HepG2 (cell line): ENCODE measurements around the gene PRPSAP1. TPM values are rescaled to one million over a fixed set of nuclear protein-coding genes. Genes with fewer than 3 reads are reported as not detected.

ENCODE experiments used
- ATAC-seq: fragments of 200-7000 bp; cut with Tn5 transposase; 3 replicates; pipeline ENCODE4 v1.9.1; 2020; ENCODE audit warnings: mild to moderate bottlenecking, moderate library complexity
- BruUV-seq: library from RNA; stranded (reverse); fragments of 400-500 nt; replicated peaks from 2 replicates; lab custom pipeline; 2021; lab: Mats Ljungman, UMichigan
- CTCF ChIA-PET: fragments of 300-600 bp; formaldehyde crosslinking; extraction: SDS; loops from one replicate; lab custom pipeline; 2021; ENCODE audit warnings: low total read pairs, inconsistent platforms, low intra/inter-chr PET ratio; lab: Yijun Ruan, JAX
- POLR2A ChIA-PET: fragments of 350-600 bp; sonication (Branson Sonifier 250); formaldehyde crosslinking; loops from one replicate; lab custom pipeline; 2020; ENCODE audit warnings: antibody characterized with exemption, inconsistent platforms; lab: Yijun Ruan, JAX
- DNase-seq: peaks from one replicate; pipeline ENCODE4 v3.0.0-alpha.2; 2015; ENCODE audit warnings: low spot score
- FAIRE-seq: peaks from 3 replicates; lab custom pipeline; 2011; peaks lifted over from hg19 to GRCh38; lab: Jason Lieb, UNC
- H2AFZ ChIP-seq: one replicate; pipeline ENCODE4 v1.6.1; 2011; ENCODE audit warnings: low read length, inconsistent platforms
- H3K27ac ChIP-seq: fragments of 300-600 bp; 3 replicates; pipeline ENCODE4 v1.8.0; 2011; ENCODE audit warnings: mixed run types, mild to moderate bottlenecking, mixed read lengths, low read length, inconsistent platforms; ENCODE audit not compliant: insufficient read depth; ENCODE audit errors: extremely low read length
- H3K27me3 ChIP-seq, 2 experiments: fragments of 200-600 bp in 1 of 2; 2 replicates in 1 of 2; 3 replicates in 1 of 2; pipeline versions ENCODE4 v1.6.0 to v1.8.0; 2011; ENCODE audit warnings: low read length in 2 of 2, mild to moderate bottlenecking in 2 of 2, moderate library complexity in 2 of 2, inconsistent platforms in 1 of 2; ENCODE audit not compliant: insufficient read depth in 2 of 2, control insufficient read depth in 1 of 2
- H3K36me3 ChIP-seq, 2 experiments: fragments of 200-600 bp in 1 of 2; replicated peaks in 1 of 2; 2 replicates in 1 of 2; 3 replicates in 1 of 2; pipeline versions ENCODE4 v1.5.1 to v1.8.0; 2011; ENCODE audit warnings: low read length in 2 of 2, inconsistent platforms in 1 of 2; ENCODE audit not compliant: insufficient read depth in 2 of 2, control insufficient read depth in 1 of 2
- H3K4me1 ChIP-seq: 2 replicates; pipeline ENCODE4 v1.5.1; 2012; ENCODE audit warnings: low read length, inconsistent platforms; ENCODE audit not compliant: insufficient read depth
- H3K4me2 ChIP-seq: 2 replicates; pipeline ENCODE4 v1.6.0; 2011; ENCODE audit warnings: low read depth, low read length, inconsistent platforms
- H3K4me3 ChIP-seq, 3 experiments: fragments of 200-600 bp in 1 of 3; sonication (generic), shearing (Covaris generic) in 1 of 3; replicated peaks in 1 of 3; 2 replicates each; pipeline ENCODE4 v1.5.1; 2011 to 2016; ENCODE audit warnings: low read length in 3 of 3, inconsistent platforms in 2 of 3, low read depth in 2 of 3, mild to moderate bottlenecking in 2 of 3, control low read depth in 1 of 3, mixed read lengths in 1 of 3; ENCODE audit not compliant: insufficient read depth in 1 of 3
- H3K79me2 ChIP-seq: one replicate; pipeline ENCODE4 v1.6.1; 2011; ENCODE audit warnings: low read length, inconsistent platforms; ENCODE audit not compliant: insufficient read depth
- H3K9ac ChIP-seq: 2 replicates; pipeline ENCODE4 v1.6.0; 2011; ENCODE audit warnings: mild to moderate bottlenecking, low read depth, low read length, inconsistent platforms; ENCODE audit not compliant: insufficient read depth
- H3K9me3 ChIP-seq: 2 replicates; pipeline ENCODE4 v1.5.1; 2012; ENCODE audit warnings: mild to moderate bottlenecking, low read length
- H4K20me1 ChIP-seq: 2 replicates; pipeline ENCODE4 v1.6.0; 2011; ENCODE audit warnings: inconsistent platforms, mild to moderate bottlenecking, low read length, moderate library complexity; ENCODE audit not compliant: insufficient read depth
- AGO2 ChIP-seq: fragments of 200-400 bp; formaldehyde crosslinking; optimal IDR thresholded peaks from 2 replicates; pipeline ENCODE3; 2017; ENCODE audit warnings: mild to moderate bottlenecking, low read depth, low read length, moderate library complexity
- KDM2A ChIP-seq: sonication (generic); formaldehyde crosslinking; IDR thresholded peaks from 2 replicates; pipeline ENCODE4 v1.4.0; 2020; ENCODE audit warnings: low read depth, missing genetic modification reagents, borderline replicate concordance
- ZNF253 ChIP-seq: sonication (generic); formaldehyde crosslinking; IDR thresholded peaks from 2 replicates; pipeline ENCODE4 v1.8.0; 2022; ENCODE audit warnings: mild to moderate bottlenecking, missing genetic modification reagents, borderline replicate concordance
- ZNF350 ChIP-seq: sonication (generic); formaldehyde crosslinking; IDR thresholded peaks from 2 replicates; pipeline ENCODE4 v1.4.0; 2020; ENCODE audit warnings: mild to moderate bottlenecking, low read depth, missing genetic modification reagents, borderline replicate concordance
- ZNF605 ChIP-seq: sonication (generic); formaldehyde crosslinking; IDR thresholded peaks from 2 replicates; pipeline ENCODE4 v1.8.0; 2022; ENCODE audit warnings: mild to moderate bottlenecking, missing genetic modification reagents
- ZSCAN29 ChIP-seq: sonication (generic); formaldehyde crosslinking; conservative IDR thresholded peaks from 2 replicates; pipeline ENCODE4 v1.4.0; 2020; ENCODE audit warnings: mild to moderate bottlenecking, missing genetic modification reagents
- ZSCAN30 ChIP-seq: sonication (generic); formaldehyde crosslinking; IDR thresholded peaks from 2 replicates; pipeline ENCODE4 v1.5.0; 2020; ENCODE audit warnings: mild to moderate bottlenecking, missing genetic modification reagents
- WGBS: methylation state at CpG from one replicate; pipeline ENCODE4 v1.1.6; 2017; ENCODE audit warnings: low lambda C conversion rate; 5-methylcytosine and 5-hydroxymethylcytosine counted together
- in situ Hi-C: cut with HindIII; loops from 2 replicates; pipeline ENCODE4 v1.10.0; 2017; ENCODE audit warnings: low pct_unique_long_range_greater_than_20kb; ENCODE audit not compliant: extremely low pct_ligation_motif_present
- intact Hi-C: fragments of 100-400 bp; cut with micrococcal nuclease; formaldehyde crosslinking; loops from one replicate; pipeline ENCODE4 v1.10.0; 2022; ENCODE audit not compliant: unreplicated experiment
- polyA plus RNA-seq, 8 experiments: library from polyadenylated mRNA; depleted of rRNA in 3 of 8; stranded (reverse) in 7 of 8; unstranded in 1 of 8; fragments of >200 nt; fragmentation: Illumina TruSeq in 4 of 8; extraction: Trizol in 4 of 8; gene quantifications; 2 replicates each; pipeline versions ENCODE4 v1.2.1 to v1.2.3, GENCODE V29; 2011 to 2016; ENCODE audit warnings: low read depth in 4 of 8, missing spikeins in 1 of 8, mixed read lengths in 1 of 8; ENCODE audit not compliant: insufficient read depth in 1 of 8
- total RNA-seq, 5 experiments: library from RNA; depleted of rRNA; stranded (reverse); fragments of >200 nt; fragmentation: Illumina TruSeq; extraction: Trizol; gene quantifications; 2 replicates each; pipeline ENCODE4 v1.2.3, GENCODE V29; 2016; ENCODE audit warnings: low read depth in 1 of 5

The PRPSAP1 gene
- total and polyA plus RNA-seq, 2 of the 13 experiments (the other 11 are each of a cell fraction or from before 2014, with no cell fraction given) = 91.1 to 314 TPM

DNA sequence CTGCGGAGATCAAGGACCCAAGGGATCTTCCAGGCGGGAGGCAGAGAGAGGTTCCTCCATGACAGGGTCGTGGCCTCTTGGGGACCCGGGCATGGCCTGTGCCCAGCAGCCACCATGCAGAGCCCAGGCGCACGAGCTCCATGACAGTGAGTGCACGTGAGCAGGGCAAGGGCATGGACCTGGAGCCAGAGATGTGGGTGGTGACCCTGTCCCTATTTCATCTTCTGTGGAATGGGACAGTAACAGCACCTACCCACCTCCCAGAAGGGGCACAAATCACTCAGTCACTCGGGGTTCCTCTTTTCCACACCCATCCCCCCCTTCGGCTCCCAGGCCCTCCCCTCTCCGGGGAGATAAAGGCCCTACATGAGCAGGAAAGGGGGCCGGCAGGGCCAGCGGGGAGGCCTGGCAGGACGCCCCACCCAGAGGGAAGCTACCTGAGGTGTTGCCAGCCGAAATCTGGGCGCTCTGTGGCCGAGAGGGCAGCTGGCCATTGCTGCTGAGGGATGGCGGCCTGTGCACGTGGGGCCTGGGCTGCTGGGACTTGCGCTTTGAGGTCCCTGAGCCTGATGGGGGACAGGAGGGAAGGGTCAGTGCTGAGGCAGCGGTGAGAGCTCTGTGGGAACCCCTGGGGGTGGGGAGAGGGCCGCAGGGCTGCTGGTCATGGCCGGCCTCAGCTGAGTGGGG is 78.2 kb downstream of the PRPSAP1 start:
- DNase-seq = no peak
- 85% methylated on average over 17 of the region's 22 CpGs for WGBS
- Histone ChIP-seq H3K9ac (no peak overlapping the region), H3K4me2 (no peak overlapping the region), H3K4me3 (no peak overlapping the region), H3K36me3 (peaks cover 0 to 3% of the 10 kb centered on the region in 2 experiments; a peak in 2 of 5 replicates), H2AFZ (no peak overlapping the region), H3K27me3 (no peaks in the 10 kb centered on the region)
- BruUV-seq = no TSS peak
- TF ChIP-seq ZSCAN30 (CRISPR knock-in tag) (no peak), ZNF350 (CRISPR knock-in tag) (peak; percentile 35; the same call in 1 of the 2 replicates), ZNF253 (CRISPR knock-in tag) (no peak), ZSCAN29 (CRISPR knock-in tag) (no peak), ZNF605 (CRISPR knock-in tag) (no peak), AGO2 (peak; percentile 24), KDM2A (CRISPR knock-in tag) (peak; percentile 31; the same call in 1 of the 2 replicates)
- TF ChIP-seq, all 625 proteins: peak for 3
- FAIRE-seq = no peak
- Histone ChIP-seq H4K20me1 (no peaks in the 10 kb centered on the region), H3K79me2 (no peaks in the 10 kb centered on the region), H3K27ac (no peak overlapping the region), H3K4me1 (peaks cover 14% of the 10 kb centered on the region), H3K9me3 (no peaks in the 10 kb centered on the region)
- no peak for ATAC-seq
- ChIA-PET CTCF (interaction anchor here (0.8 kb wide), 1 partner anchor 154 kb away, joined by 4 read pairs; no protein-coding TSS in a partner anchor), POLR2A (interaction anchor here (1.1 kb wide), 1 partner anchor 9 kb away, joined by 3 read pairs; no protein-coding TSS in a partner anchor)
- intact Hi-C loops = loop anchor here (10.0 kb wide), 1 partner anchor 91 kb away; no protein-coding TSS in a partner anchor
- in situ Hi-C loops = loop anchor here (5.0 kb wide), 1 partner anchor 153 kb away; no protein-coding TSS in a partner anchor
